HepG2 (cell line): ENCODE results near the gene MTNR1A. TPM values are rescaled to one million over a fixed set of nuclear protein-coding genes. Genes with fewer than 3 reads are reported as not detected.

Experiments
- ATAC-seq: fragments of 200-7000 bp; cut with Tn5 transposase; 3 replicates; pipeline ENCODE4 v1.9.1; 2020; ENCODE audit warnings: mild to moderate bottlenecking, moderate library complexity
- BruUV-seq: library from RNA; stranded (reverse); fragments of 400-500 nt; replicated peaks from 2 replicates; lab custom pipeline; 2021; lab: Mats Ljungman, UMichigan
- CTCF ChIA-PET: fragments of 300-600 bp; formaldehyde crosslinking; extraction: SDS; loops from one replicate; lab custom pipeline; 2021; ENCODE audit warnings: low total read pairs, inconsistent platforms, low intra/inter-chr PET ratio; lab: Yijun Ruan, JAX
- POLR2A ChIA-PET: fragments of 350-600 bp; sonication (Branson Sonifier 250); formaldehyde crosslinking; loops from one replicate; lab custom pipeline; 2020; ENCODE audit warnings: antibody characterized with exemption, inconsistent platforms; lab: Yijun Ruan, JAX
- DNase-seq: peaks from one replicate; pipeline ENCODE4 v3.0.0-alpha.2; 2015; ENCODE audit warnings: low spot score
- FAIRE-seq: peaks from 3 replicates; lab custom pipeline; 2011; peaks lifted over from hg19 to GRCh38; lab: Jason Lieb, UNC
- H2AFZ ChIP-seq: one replicate; pipeline ENCODE4 v1.6.1; 2011; ENCODE audit warnings: low read length, inconsistent platforms
- H3K27ac ChIP-seq: fragments of 300-600 bp; 3 replicates; pipeline ENCODE4 v1.8.0; 2011; ENCODE audit warnings: mixed run types, mild to moderate bottlenecking, mixed read lengths, low read length, inconsistent platforms; ENCODE audit not compliant: insufficient read depth; ENCODE audit errors: extremely low read length
- H3K27me3 ChIP-seq, 2 experiments: fragments of 200-600 bp in 1 of 2; 2 replicates in 1 of 2; 3 replicates in 1 of 2; pipeline versions ENCODE4 v1.6.0 to v1.8.0; 2011; ENCODE audit warnings: low read length in 2 of 2, mild to moderate bottlenecking in 2 of 2, moderate library complexity in 2 of 2, inconsistent platforms in 1 of 2; ENCODE audit not compliant: insufficient read depth in 2 of 2, control insufficient read depth in 1 of 2
- H3K36me3 ChIP-seq, 2 experiments: fragments of 200-600 bp in 1 of 2; replicated peaks in 1 of 2; 2 replicates in 1 of 2; 3 replicates in 1 of 2; pipeline versions ENCODE4 v1.5.1 to v1.8.0; 2011; ENCODE audit warnings: low read length in 2 of 2, inconsistent platforms in 1 of 2; ENCODE audit not compliant: insufficient read depth in 2 of 2, control insufficient read depth in 1 of 2
- H3K4me1 ChIP-seq: 2 replicates; pipeline ENCODE4 v1.5.1; 2012; ENCODE audit warnings: low read length, inconsistent platforms; ENCODE audit not compliant: insufficient read depth
- H3K4me2 ChIP-seq: 2 replicates; pipeline ENCODE4 v1.6.0; 2011; ENCODE audit warnings: low read depth, low read length, inconsistent platforms
- H3K4me3 ChIP-seq, 3 experiments: fragments of 200-600 bp in 1 of 3; sonication (generic), shearing (Covaris generic) in 1 of 3; replicated peaks in 1 of 3; 2 replicates each; pipeline ENCODE4 v1.5.1; 2011 to 2016; ENCODE audit warnings: low read length in 3 of 3, inconsistent platforms in 2 of 3, low read depth in 2 of 3, mild to moderate bottlenecking in 2 of 3, control low read depth in 1 of 3, mixed read lengths in 1 of 3; ENCODE audit not compliant: insufficient read depth in 1 of 3
- H3K79me2 ChIP-seq: one replicate; pipeline ENCODE4 v1.6.1; 2011; ENCODE audit warnings: low read length, inconsistent platforms; ENCODE audit not compliant: insufficient read depth
- H3K9ac ChIP-seq: 2 replicates; pipeline ENCODE4 v1.6.0; 2011; ENCODE audit warnings: mild to moderate bottlenecking, low read depth, low read length, inconsistent platforms; ENCODE audit not compliant: insufficient read depth
- H3K9me3 ChIP-seq: 2 replicates; pipeline ENCODE4 v1.5.1; 2012; ENCODE audit warnings: mild to moderate bottlenecking, low read length
- H4K20me1 ChIP-seq: 2 replicates; pipeline ENCODE4 v1.6.0; 2011; ENCODE audit warnings: inconsistent platforms, mild to moderate bottlenecking, low read length, moderate library complexity; ENCODE audit not compliant: insufficient read depth
- POLR2G ChIP-seq: fragments of 200-400 bp; formaldehyde crosslinking; IDR thresholded peaks from 2 replicates; pipeline ENCODE4 v1.6.1; 2018; ENCODE audit warnings: mild to moderate bottlenecking, low read depth, low read length, moderate library complexity
- RXRA ChIP-seq: sonication (generic); formaldehyde crosslinking; IDR thresholded peaks from 2 replicates; pipeline ENCODE4 v1.5.1; 2020; ENCODE audit warnings: missing genetic modification reagents
- TBP ChIP-seq: sonication (generic); formaldehyde crosslinking; IDR thresholded peaks from 2 replicates; pipeline ENCODE4 v1.5.0; 2020; ENCODE audit warnings: missing genetic modification reagents
- ZNF616 ChIP-seq: sonication (generic); formaldehyde crosslinking; IDR thresholded peaks from 2 replicates; pipeline ENCODE4 v1.5.0; 2020; ENCODE audit warnings: low read depth, mild to moderate bottlenecking, missing genetic modification reagents
- WGBS: methylation state at CpG from one replicate; pipeline ENCODE4 v1.1.6; 2017; ENCODE audit warnings: low lambda C conversion rate; 5-methylcytosine and 5-hydroxymethylcytosine counted together
- in situ Hi-C: cut with HindIII; loops from 2 replicates; pipeline ENCODE4 v1.10.0; 2017; ENCODE audit warnings: low pct_unique_long_range_greater_than_20kb; ENCODE audit not compliant: extremely low pct_ligation_motif_present
- intact Hi-C: fragments of 100-400 bp; cut with micrococcal nuclease; formaldehyde crosslinking; loops from one replicate; pipeline ENCODE4 v1.10.0; 2022; ENCODE audit not compliant: unreplicated experiment
- polyA plus RNA-seq, 8 experiments: library from polyadenylated mRNA; depleted of rRNA in 3 of 8; stranded (reverse) in 7 of 8; unstranded in 1 of 8; fragments of >200 nt; fragmentation: Illumina TruSeq in 4 of 8; extraction: Trizol in 4 of 8; gene quantifications; 2 replicates each; pipeline versions ENCODE4 v1.2.1 to v1.2.3, GENCODE V29; 2011 to 2016; ENCODE audit warnings: low read depth in 4 of 8, missing spikeins in 1 of 8, mixed read lengths in 1 of 8; ENCODE audit not compliant: insufficient read depth in 1 of 8
- total RNA-seq, 5 experiments: library from RNA; depleted of rRNA; stranded (reverse); fragments of >200 nt; fragmentation: Illumina TruSeq; extraction: Trizol; gene quantifications; 2 replicates each; pipeline ENCODE4 v1.2.3, GENCODE V29; 2016; ENCODE audit warnings: low read depth in 1 of 5
- TF ChIP-seq, protein P1 (sequence below): sonication (generic); formaldehyde crosslinking; IDR thresholded peaks from 2 replicates; pipeline ENCODE4 v1.4.0; 2020; ENCODE audit warnings: mild to moderate bottlenecking, missing genetic modification reagents
- TF ChIP-seq, protein P2 (sequence below): IDR thresholded peaks from 2 replicates; pipeline ENCODE4 v1.6.1; 2012; ENCODE audit warnings: inconsistent platforms

Gene MTNR1A
- total and polyA plus RNA-seq, 2 of the 13 experiments (the other 11 are each of a cell fraction or from before 2014, with no cell fraction given) = not detected

DNA sequence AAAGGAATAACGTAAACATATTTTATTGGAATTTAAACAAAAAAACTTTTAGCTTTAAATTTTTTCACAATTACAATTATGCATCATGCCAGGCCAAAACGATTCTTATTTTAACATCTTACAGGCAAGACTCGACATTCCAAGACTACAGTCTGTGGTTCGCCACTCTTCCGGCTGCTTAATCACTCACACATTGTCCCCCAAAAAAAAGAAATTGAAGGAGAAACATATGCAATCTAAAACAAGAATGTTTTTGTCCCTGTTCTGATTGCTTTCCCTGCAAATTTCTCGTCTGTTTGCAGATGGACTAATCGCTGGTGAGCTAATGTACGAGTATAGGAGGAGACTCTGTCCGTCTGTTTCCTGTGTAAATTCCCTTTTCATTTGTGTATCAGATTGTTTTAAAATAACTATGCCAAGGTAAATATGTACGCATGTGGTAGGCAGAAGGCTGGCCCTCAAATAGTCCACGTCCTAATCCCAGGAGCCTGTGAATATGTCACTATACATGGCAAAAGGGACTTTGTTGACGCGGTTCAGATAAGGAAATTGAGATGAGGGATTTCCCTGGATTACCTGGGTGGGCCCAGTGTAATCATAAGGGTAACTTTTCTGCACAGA is 37.7 kb upstream of the MTNR1A start:
- H3K27ac ChIP-seq = no peak overlapping the region
- H3K9ac ChIP-seq = no peak overlapping the region
- BruUV-seq = no TSS peak
- ATAC-seq (no peak), DNase-seq (no peak), FAIRE-seq (no peak)
- no peaks in the 10 kb centered on the region for H3K4me1 ChIP-seq
- H3K4me3 ChIP-seq = no peak overlapping the region
- ChIA-PET POLR2A (no interaction called here), CTCF (no interaction called here)
- peaks cover 28 to 83% of the 10 kb centered on the region in 2 experiments for H3K36me3 ChIP-seq
- no peaks in the 10 kb centered on the region for H3K79me2 ChIP-seq
- H3K9me3 ChIP-seq = no peaks in the 10 kb centered on the region
- intact Hi-C loops (no loop called here), in situ Hi-C loops (no loop called here)
- H2AFZ ChIP-seq = no peak overlapping the region
- H3K4me2 ChIP-seq = no peak overlapping the region
- no peaks in the 10 kb centered on the region for H3K27me3 ChIP-seq
- TF ChIP-seq POLR2G = peak; percentile 23; the same call in 1 of the 2 replicates
- TF ChIP-seq RXRA (CRISPR knock-in tag) = no peak
- 93% methylated on average over 13 of the region's 13 CpGs for WGBS
- no peaks in the 10 kb centered on the region for H4K20me1 ChIP-seq

DNA sequence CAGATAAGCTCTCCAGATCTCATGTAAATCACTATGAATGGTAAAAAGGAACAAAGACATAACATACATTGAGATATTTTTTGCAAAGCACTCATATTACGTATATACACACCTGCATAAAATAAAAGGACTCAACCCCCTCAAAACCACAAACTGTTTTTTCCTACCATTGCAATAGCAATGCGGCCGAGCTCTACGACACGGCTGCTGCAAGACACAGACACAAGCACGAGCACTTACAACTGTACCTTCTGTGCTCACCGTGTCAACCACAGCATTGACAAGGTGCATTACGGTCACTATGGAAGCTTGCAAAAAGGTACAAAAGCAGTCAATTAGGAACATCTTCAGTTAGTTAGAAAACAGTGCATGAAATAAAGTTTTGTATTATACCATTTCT is 37.1 kb upstream of the MTNR1A start:
- H3K4me3 ChIP-seq = no peak overlapping the region
- peaks cover 3% of the 10 kb centered on the region; the same call in 1 of the 2 replicates for H4K20me1 ChIP-seq
- H3K4me2 ChIP-seq = no peak overlapping the region
- no peak overlapping the region for H3K9ac ChIP-seq
- no peaks in the 10 kb centered on the region for H3K27me3 ChIP-seq
- TF ChIP-seq, protein P1, sequence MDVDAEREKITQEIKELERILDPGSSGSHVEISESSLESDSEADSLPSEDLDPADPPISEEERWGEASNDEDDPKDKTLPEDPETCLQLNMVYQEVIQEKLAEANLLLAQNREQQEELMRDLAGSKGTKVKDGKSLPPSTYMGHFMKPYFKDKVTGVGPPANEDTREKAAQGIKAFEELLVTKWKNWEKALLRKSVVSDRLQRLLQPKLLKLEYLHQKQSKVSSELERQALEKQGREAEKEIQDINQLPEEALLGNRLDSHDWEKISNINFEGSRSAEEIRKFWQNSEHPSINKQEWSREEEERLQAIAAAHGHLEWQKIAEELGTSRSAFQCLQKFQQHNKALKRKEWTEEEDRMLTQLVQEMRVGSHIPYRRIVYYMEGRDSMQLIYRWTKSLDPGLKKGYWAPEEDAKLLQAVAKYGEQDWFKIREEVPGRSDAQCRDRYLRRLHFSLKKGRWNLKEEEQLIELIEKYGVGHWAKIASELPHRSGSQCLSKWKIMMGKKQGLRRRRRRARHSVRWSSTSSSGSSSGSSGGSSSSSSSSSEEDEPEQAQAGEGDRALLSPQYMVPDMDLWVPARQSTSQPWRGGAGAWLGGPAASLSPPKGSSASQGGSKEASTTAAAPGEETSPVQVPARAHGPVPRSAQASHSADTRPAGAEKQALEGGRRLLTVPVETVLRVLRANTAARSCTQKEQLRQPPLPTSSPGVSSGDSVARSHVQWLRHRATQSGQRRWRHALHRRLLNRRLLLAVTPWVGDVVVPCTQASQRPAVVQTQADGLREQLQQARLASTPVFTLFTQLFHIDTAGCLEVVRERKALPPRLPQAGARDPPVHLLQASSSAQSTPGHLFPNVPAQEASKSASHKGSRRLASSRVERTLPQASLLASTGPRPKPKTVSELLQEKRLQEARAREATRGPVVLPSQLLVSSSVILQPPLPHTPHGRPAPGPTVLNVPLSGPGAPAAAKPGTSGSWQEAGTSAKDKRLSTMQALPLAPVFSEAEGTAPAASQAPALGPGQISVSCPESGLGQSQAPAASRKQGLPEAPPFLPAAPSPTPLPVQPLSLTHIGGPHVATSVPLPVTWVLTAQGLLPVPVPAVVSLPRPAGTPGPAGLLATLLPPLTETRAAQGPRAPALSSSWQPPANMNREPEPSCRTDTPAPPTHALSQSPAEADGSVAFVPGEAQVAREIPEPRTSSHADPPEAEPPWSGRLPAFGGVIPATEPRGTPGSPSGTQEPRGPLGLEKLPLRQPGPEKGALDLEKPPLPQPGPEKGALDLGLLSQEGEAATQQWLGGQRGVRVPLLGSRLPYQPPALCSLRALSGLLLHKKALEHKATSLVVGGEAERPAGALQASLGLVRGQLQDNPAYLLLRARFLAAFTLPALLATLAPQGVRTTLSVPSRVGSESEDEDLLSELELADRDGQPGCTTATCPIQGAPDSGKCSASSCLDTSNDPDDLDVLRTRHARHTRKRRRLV (CRISPR knock-in tag) = no peak
- TF ChIP-seq ZNF616 (CRISPR knock-in tag) (no peak), TBP (CRISPR knock-in tag) (no peak)
- TF ChIP-seq, protein P2, sequence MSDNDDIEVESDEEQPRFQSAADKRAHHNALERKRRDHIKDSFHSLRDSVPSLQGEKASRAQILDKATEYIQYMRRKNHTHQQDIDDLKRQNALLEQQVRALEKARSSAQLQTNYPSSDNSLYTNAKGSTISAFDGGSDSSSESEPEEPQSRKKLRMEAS = no peak
- ATAC-seq = no peak
- no peak overlapping the region for H3K27ac ChIP-seq
- ChIA-PET CTCF (no interaction called here), POLR2A (no interaction called here)
- no peak for DNase-seq
- no peaks in the 10 kb centered on the region for H3K9me3 ChIP-seq
- no TSS peak for BruUV-seq
- intact Hi-C loops = no loop called here
- no peak for FAIRE-seq
- H3K36me3 ChIP-seq = peaks cover 25 to 77% of the 10 kb centered on the region in 2 experiments
- H2AFZ ChIP-seq = no peak overlapping the region
- no peaks in the 10 kb centered on the region for H3K4me1 ChIP-seq
- H3K79me2 ChIP-seq = no peaks in the 10 kb centered on the region
- WGBS = 97% methylated on average over 8 of the region's 8 CpGs
- in situ Hi-C loops = no loop called here
